GM10266 (cell line): ENCODE measurements around the gene C1orf50.
A peak's percentile ranks its signal among the peaks of the same experiment; 100 is the strongest.
"Not testable (repeated sequence)": the region's sequence is repeated elsewhere in the genome, so short reads cannot be mapped to it uniquely, and the experiment has no call there.

Source experiments
- DNase-seq: peaks from one replicate; pipeline ENCODE4 v3.0.0; 2012; ENCODE audit errors: extremely low spot score
- TF ChIP-seq, protein P1 (sequence below): IDR thresholded peaks from 2 replicates; pipeline ENCODE4 v1.5.1; 2012; ENCODE audit warnings: mild to moderate bottlenecking, low read depth; ENCODE audit not compliant: control insufficient read depth, insufficient read depth; ENCODE audit errors: missing control alignments

The C1orf50 gene

GRCh38 chr1:42745851-42746250, 21.2 kb upstream of the C1orf50 start:
- DNase-seq = no peak
- TF ChIP-seq, protein P1, sequence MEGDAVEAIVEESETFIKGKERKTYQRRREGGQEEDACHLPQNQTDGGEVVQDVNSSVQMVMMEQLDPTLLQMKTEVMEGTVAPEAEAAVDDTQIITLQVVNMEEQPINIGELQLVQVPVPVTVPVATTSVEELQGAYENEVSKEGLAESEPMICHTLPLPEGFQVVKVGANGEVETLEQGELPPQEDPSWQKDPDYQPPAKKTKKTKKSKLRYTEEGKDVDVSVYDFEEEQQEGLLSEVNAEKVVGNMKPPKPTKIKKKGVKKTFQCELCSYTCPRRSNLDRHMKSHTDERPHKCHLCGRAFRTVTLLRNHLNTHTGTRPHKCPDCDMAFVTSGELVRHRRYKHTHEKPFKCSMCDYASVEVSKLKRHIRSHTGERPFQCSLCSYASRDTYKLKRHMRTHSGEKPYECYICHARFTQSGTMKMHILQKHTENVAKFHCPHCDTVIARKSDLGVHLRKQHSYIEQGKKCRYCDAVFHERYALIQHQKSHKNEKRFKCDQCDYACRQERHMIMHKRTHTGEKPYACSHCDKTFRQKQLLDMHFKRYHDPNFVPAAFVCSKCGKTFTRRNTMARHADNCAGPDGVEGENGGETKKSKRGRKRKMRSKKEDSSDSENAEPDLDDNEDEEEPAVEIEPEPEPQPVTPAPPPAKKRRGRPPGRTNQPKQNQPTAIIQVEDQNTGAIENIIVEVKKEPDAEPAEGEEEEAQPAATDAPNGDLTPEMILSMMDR = no peak

GRCh38 chr1:42746436-42747105, 20.5 kb upstream of the C1orf50 start:
- no peak for DNase-seq
- TF ChIP-seq, protein P1 = no peak

GRCh38 chr1:42747125-42747524, 19.9 kb upstream of the C1orf50 start:
- TF ChIP-seq, protein P1 = peak; percentile 70
- DNase-seq = peak; percentile 64

DNA sequence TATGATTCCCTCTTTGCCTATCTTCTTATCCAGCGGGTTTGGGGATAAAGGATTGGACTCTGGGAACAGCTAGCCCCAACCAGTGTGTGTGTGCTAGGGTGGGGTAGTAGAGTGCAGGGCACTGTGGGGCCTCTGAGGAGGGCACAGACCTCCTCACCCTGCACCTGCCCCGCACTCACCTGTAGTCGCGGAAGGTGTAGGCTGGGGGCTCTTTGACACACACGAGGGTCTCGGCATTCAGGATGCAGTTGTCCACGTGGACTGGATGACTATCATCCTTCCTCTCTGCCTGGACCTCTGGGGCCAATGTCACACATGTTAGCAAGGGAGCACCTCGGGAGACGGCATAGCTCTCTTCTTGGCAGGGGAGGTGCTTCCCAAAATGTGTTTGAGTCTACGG, 19.0 kb upstream of the C1orf50 start:
- DNase-seq = no peak
- TF ChIP-seq, protein P1 = no peak

GRCh38 chr1:42748461-42749410, 18.3 kb upstream of the C1orf50 start:
- no peak for DNase-seq
- TF ChIP-seq, protein P1 = no peak

GRCh38 chr1:42750041-42750440, 17.0 kb upstream of the C1orf50 start:
- TF ChIP-seq, protein P1 = no peak
- no peak for DNase-seq

DNA sequence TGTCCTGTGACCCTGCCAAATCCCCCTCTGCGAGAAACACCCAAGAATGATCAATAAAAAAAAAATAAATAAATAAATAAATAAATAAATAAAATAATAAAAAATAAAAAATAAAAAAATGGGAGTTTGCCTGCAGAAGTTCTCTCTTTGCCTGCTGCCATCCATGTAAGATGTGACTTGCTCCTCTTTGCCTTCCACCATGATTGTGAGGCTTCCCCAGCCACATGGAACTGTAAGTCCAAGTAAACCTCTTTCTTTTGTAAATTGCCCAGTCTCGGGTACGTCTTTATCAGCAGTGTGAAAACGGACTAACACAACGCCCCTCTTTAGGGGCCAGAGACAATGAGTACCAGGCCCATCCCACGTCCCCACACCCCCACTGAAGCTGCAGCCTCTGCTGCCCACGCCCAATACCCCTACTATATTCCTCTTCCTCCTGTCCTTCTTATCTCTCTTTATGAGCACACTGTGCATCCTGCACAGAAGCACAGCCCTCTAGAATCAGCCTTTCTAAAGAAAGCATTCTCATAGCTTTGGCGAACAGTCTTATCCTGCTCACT, 15.5 kb upstream of the C1orf50 start:
- not testable (repeated sequence) for DNase-seq
